ENCODE data around the gene SIRT3. TPM values are rescaled to one million over a fixed set of nuclear protein-coding genes. Genes with fewer than 3 reads are reported as not detected.

The SIRT3 gene
- polyA plus RNA-seq, 4 donors = 15.9 to 46.7 (median 19.6) TPM

GRCh38 chr11:211741-212140 lies 24.4 kb downstream of the SIRT3 start:
- DNase-seq (no peak), FAIRE-seq (no peak)
- peaks cover 13 to 74% (median 19%) of the 10 kb centered on the region in 3 donors for H3K36me3 ChIP-seq (ENCODE audit: control insufficient read depth in 3 of 3, insufficient read depth in 2 of 3, low read depth in 1 of 3, low read length in 3 of 3)

GRCh38 chr11:211295-211694 lies 24.8 kb downstream of the SIRT3 start:
- no peak overlapping the region for H3K27ac ChIP-seq (ENCODE audit: low read depth in 1 of 3, low read length in 2 of 3)
- FAIRE-seq (no peak), DNase-seq (no peak)
- H3K9me3 ChIP-seq (ENCODE audit: control insufficient read depth in 2 of 2, insufficient read depth in 1 of 2, low read depth in 1 of 2, low read length in 1 of 2) = no peaks in the 10 kb centered on the region
- H3K4me1 ChIP-seq (ENCODE audit: control insufficient read depth in 3 of 3, insufficient read depth in 2 of 3, low read depth in 1 of 3, low read length in 2 of 3) = peaks cover 2 to 16% (median 5%) of the 10 kb centered on the region in 3 donors
- H3K4me3 ChIP-seq (ENCODE audit: low read depth in 1 of 3, low read length in 3 of 3) = no peak overlapping the region
- peaks cover 13 to 70% (median 19%) of the 10 kb centered on the region in 3 donors for H3K36me3 ChIP-seq (ENCODE audit: control insufficient read depth in 3 of 3, insufficient read depth in 2 of 3, low read depth in 1 of 3, low read length in 3 of 3)
- WGBS, 3 donors = 76 to 85% (median 77%) methylated on average over 5 of the region's 5 CpGs
- H3K27me3 ChIP-seq (ENCODE audit: control insufficient read depth in 3 of 3, insufficient read depth in 3 of 3, low read length in 3 of 3) = no peaks in the 10 kb centered on the region

More at GRCh38 chr11:211741-212140, 24.4 kb downstream of the SIRT3 start:
- H3K4me3 ChIP-seq (ENCODE audit: low read depth in 1 of 3, low read length in 3 of 3) = no peak overlapping the region
- H3K4me1 ChIP-seq (ENCODE audit: control insufficient read depth in 3 of 3, insufficient read depth in 2 of 3, low read depth in 1 of 3, low read length in 2 of 3) = peaks cover 2 to 16% (median 5%) of the 10 kb centered on the region in 3 donors
- H3K9me3 ChIP-seq (ENCODE audit: control insufficient read depth in 2 of 2, insufficient read depth in 1 of 2, low read depth in 1 of 2, low read length in 1 of 2) = no peaks in the 10 kb centered on the region
- H3K27ac ChIP-seq (ENCODE audit: low read depth in 1 of 3, low read length in 2 of 3) = no peak overlapping the region
- WGBS, 3 donors = 87 to 98% (median 91%) methylated on average over 9 of the region's 9 CpGs
- no peaks in the 10 kb centered on the region for H3K27me3 ChIP-seq (ENCODE audit: control insufficient read depth in 3 of 3, insufficient read depth in 3 of 3, low read length in 3 of 3)

GRCh38 chr11:210803-211180 lies 25.4 kb downstream of the SIRT3 start:
- DNase-seq (no peak), FAIRE-seq (no peak)
- H3K4me1 ChIP-seq (ENCODE audit: control insufficient read depth in 3 of 3, insufficient read depth in 2 of 3, low read depth in 1 of 3, low read length in 2 of 3) = peaks cover 2 to 20% (median 8%) of the 10 kb centered on the region in 3 donors
- no peak overlapping the region for H3K4me3 ChIP-seq (ENCODE audit: low read depth in 1 of 3, low read length in 3 of 3)
- no peaks in the 10 kb centered on the region for H3K27me3 ChIP-seq (ENCODE audit: control insufficient read depth in 3 of 3, insufficient read depth in 3 of 3, low read length in 3 of 3)
- H3K27ac ChIP-seq (ENCODE audit: low read depth in 1 of 3, low read length in 2 of 3) = no peak overlapping the region
- 91 to 96% (median 93%) methylated on average over 5 of the region's 5 CpGs for WGBS, 3 donors
- no peaks in the 10 kb centered on the region for H3K9me3 ChIP-seq (ENCODE audit: control insufficient read depth in 2 of 2, insufficient read depth in 1 of 2, low read depth in 1 of 2, low read length in 1 of 2)
- H3K36me3 ChIP-seq (ENCODE audit: control insufficient read depth in 3 of 3, insufficient read depth in 2 of 3, low read depth in 1 of 3, low read length in 3 of 3) = peaks cover 13 to 69% (median 19%) of the 10 kb centered on the region in 3 donors

- FAIRE-seq = no peak
- no peaks in the 10 kb centered on the region for H3K27me3 ChIP-seq (ENCODE audit: control insufficient read depth in 3 of 3, insufficient read depth in 3 of 3, low read length in 3 of 3)
- H3K36me3 ChIP-seq (ENCODE audit: control insufficient read depth in 3 of 3, insufficient read depth in 2 of 3, low read depth in 1 of 3, low read length in 3 of 3) = peaks cover 13 to 69% (median 14%) of the 10 kb centered on the region in 3 donors
- H3K9me3 ChIP-seq (ENCODE audit: control insufficient read depth in 2 of 2, insufficient read depth in 1 of 2, low read depth in 1 of 2, low read length in 1 of 2) = no peaks in the 10 kb centered on the region
- peaks cover 2 to 26% (median 9%) of the 10 kb centered on the region in 3 donors for H3K4me1 ChIP-seq (ENCODE audit: control insufficient read depth in 3 of 3, insufficient read depth in 2 of 3, low read depth in 1 of 3, low read length in 2 of 3)
- no peak overlapping the region for H3K27ac ChIP-seq (ENCODE audit: low read depth in 1 of 3, low read length in 2 of 3)
- WGBS, 3 donors = 86 to 88% (median 86%) methylated on average over 9 of the region's 9 CpGs
- DNase-seq = no peak
- H3K4me3 ChIP-seq (ENCODE audit: low read depth in 1 of 3, low read length in 3 of 3) = peak overlapping the region in 1 of 3 donors; percentile 97
Measured at GRCh38 chr11:210122-210802, 25.9 kb downstream of the SIRT3 start.

- DNase-seq = no peak
Measured at GRCh38 chr11:209275-210121, 26.6 kb downstream of the SIRT3 start.

GRCh38 chr11:208917-209260 lies 27.3 kb downstream of the SIRT3 start:
- FAIRE-seq (no peak), DNase-seq (no peak)
- Histone ChIP-seq H3K9me3 (ENCODE audit: control insufficient read depth in 2 of 2, insufficient read depth in 1 of 2, low read depth in 1 of 2, low read length in 1 of 2) (no peaks in the 10 kb centered on the region), H3K36me3 (ENCODE audit: control insufficient read depth in 3 of 3, insufficient read depth in 2 of 3, low read depth in 1 of 3, low read length in 3 of 3) (peaks cover 5 to 70% (median 19%) of the 10 kb centered on the region in 3 donors), H3K4me1 (ENCODE audit: control insufficient read depth in 3 of 3, insufficient read depth in 2 of 3, low read depth in 1 of 3, low read length in 2 of 3) (peaks cover 2 to 28% (median 9%) of the 10 kb centered on the region in 3 donors), H3K4me3 (ENCODE audit: low read depth in 1 of 3, low read length in 3 of 3) (peak overlapping the region; percentile 74 to 97 (median 92)), H3K27ac (ENCODE audit: low read depth in 1 of 3, low read length in 2 of 3) (peak overlapping the region in 2 of 3 donors; percentile 43 to 100), H3K27me3 (ENCODE audit: control insufficient read depth in 3 of 3, insufficient read depth in 3 of 3, low read length in 3 of 3) (no peaks in the 10 kb centered on the region)
- WGBS, 3 donors = 0 to 1% (median 1%) methylated on average over 20 to 26 of the region's 26 CpGs

More at GRCh38 chr11:209275-210121, 26.6 kb downstream of the SIRT3 start:
- Histone ChIP-seq H3K27ac (ENCODE audit: low read depth in 1 of 3, low read length in 2 of 3) (peak overlapping the region in 2 of 3 donors; percentile 43 to 100), H3K27me3 (ENCODE audit: control insufficient read depth in 3 of 3, insufficient read depth in 3 of 3, low read length in 3 of 3) (no peaks in the 10 kb centered on the region), H3K4me3 (ENCODE audit: low read depth in 1 of 3, low read length in 3 of 3) (peak overlapping the region; percentile 74 to 97 (median 92)), H3K9me3 (ENCODE audit: control insufficient read depth in 2 of 2, insufficient read depth in 1 of 2, low read depth in 1 of 2, low read length in 1 of 2) (no peaks in the 10 kb centered on the region), H3K4me1 (ENCODE audit: control insufficient read depth in 3 of 3, insufficient read depth in 2 of 3, low read depth in 1 of 3, low read length in 2 of 3) (peaks cover 2 to 28% (median 9%) of the 10 kb centered on the region in 3 donors), H3K36me3 (ENCODE audit: control insufficient read depth in 3 of 3, insufficient read depth in 2 of 3, low read depth in 1 of 3, low read length in 3 of 3) (peaks cover 11 to 70% (median 17%) of the 10 kb centered on the region in 3 donors)
- FAIRE-seq = no peak
- 49 to 51% (median 49%) methylated on average over 29 of the region's 29 CpGs for WGBS, 3 donors

- Histone ChIP-seq H3K4me3 (ENCODE audit: low read depth in 1 of 3, low read length in 3 of 3) (peak overlapping the region; percentile 74 to 97 (median 92)), H3K36me3 (ENCODE audit: control insufficient read depth in 3 of 3, insufficient read depth in 2 of 3, low read depth in 1 of 3, low read length in 3 of 3) (peaks cover 5 to 70% (median 19%) of the 10 kb centered on the region in 3 donors), H3K9me3 (ENCODE audit: control insufficient read depth in 2 of 2, insufficient read depth in 1 of 2, low read depth in 1 of 2, low read length in 1 of 2) (no peaks in the 10 kb centered on the region), H3K27ac (ENCODE audit: low read depth in 1 of 3, low read length in 2 of 3) (peak overlapping the region; percentile 98 to 100 (median 98)), H3K4me1 (ENCODE audit: control insufficient read depth in 3 of 3, insufficient read depth in 2 of 3, low read depth in 1 of 3, low read length in 2 of 3) (peaks cover 2 to 28% (median 9%) of the 10 kb centered on the region in 3 donors), H3K27me3 (ENCODE audit: control insufficient read depth in 3 of 3, insufficient read depth in 3 of 3, low read length in 3 of 3) (no peaks in the 10 kb centered on the region)
- FAIRE-seq (no peak), DNase-seq (peak; percentile 85 to 93)
- WGBS, 3 donors = 0% methylated on average over 56 to 57 of the region's 57 CpGs
Measured at GRCh38 chr11:208181-208916, 27.8 kb downstream of the SIRT3 start.

GRCh38 chr11:207863-208180 lies 28.3 kb downstream of the SIRT3 start:
- H3K9me3 ChIP-seq (ENCODE audit: control insufficient read depth in 2 of 2, insufficient read depth in 1 of 2, low read depth in 1 of 2, low read length in 1 of 2) = no peaks in the 10 kb centered on the region
- FAIRE-seq = no peak
- H3K27me3 ChIP-seq (ENCODE audit: control insufficient read depth in 3 of 3, insufficient read depth in 3 of 3, low read length in 3 of 3) = no peaks in the 10 kb centered on the region
- no peak for DNase-seq
- H3K36me3 ChIP-seq (ENCODE audit: control insufficient read depth in 3 of 3, insufficient read depth in 2 of 3, low read depth in 1 of 3, low read length in 3 of 3) = peaks cover 4 to 70% (median 16%) of the 10 kb centered on the region in 3 donors
- peaks cover 2 to 28% (median 9%) of the 10 kb centered on the region in 3 donors for H3K4me1 ChIP-seq (ENCODE audit: control insufficient read depth in 3 of 3, insufficient read depth in 2 of 3, low read depth in 1 of 3, low read length in 2 of 3)
- peak overlapping the region; percentile 74 to 97 (median 92) for H3K4me3 ChIP-seq (ENCODE audit: low read depth in 1 of 3, low read length in 3 of 3)
- WGBS, 3 donors = 0% methylated on average over 27 of the region's 27 CpGs
- peak overlapping the region; percentile 98 to 100 (median 98) for H3K27ac ChIP-seq (ENCODE audit: low read depth in 1 of 3, low read length in 2 of 3)
